GM12878 (cell line): ENCODE results near the gene SLC25A44. TPM values are rescaled to one million over a fixed set of nuclear protein-coding genes. Genes with fewer than 3 reads are reported as not detected.

Source experiments
- BHLHE40 ChIP-seq, 2 experiments: fragments of 450-650 bp in 1 of 2; IDR thresholded peaks; 2 replicates each; pipeline ENCODE4 v1.6.1; 2011 to 2017; ENCODE audit warnings: low read depth in 2 of 2, borderline replicate concordance in 1 of 2, improper control_type of control experiment in 1 of 2, low read length in 1 of 2, mild to moderate bottlenecking in 1 of 2
- CBFB ChIP-seq: IDR thresholded peaks from 2 replicates; pipeline ENCODE4 v1.6.1; 2016; ENCODE audit warnings: antibody characterized with exemption, low read depth
- CBX5 ChIP-seq: sonication (generic); IDR thresholded peaks from 2 replicates; pipeline ENCODE4 v1.6.1; 2016; ENCODE audit warnings: low read depth, moderate library complexity, mild to moderate bottlenecking, inconsistent platforms
- E2F8 ChIP-seq: fragments of 450-650 bp; IDR thresholded peaks from 2 replicates; pipeline ENCODE4 v1.6.1; 2018; ENCODE audit warnings: mild to moderate bottlenecking, low read depth, moderate library complexity; ENCODE audit not compliant: partially characterized antibody
- E4F1 ChIP-seq: fragments of 450-650 bp; IDR thresholded peaks from 2 replicates; pipeline ENCODE4 v1.6.1; 2018; ENCODE audit warnings: borderline replicate concordance, mild to moderate bottlenecking; ENCODE audit not compliant: partially characterized antibody
- HDAC6 ChIP-seq: fragments of 200-600 bp; sonication (generic); IDR thresholded peaks from one replicate; pipeline ENCODE4 v1.8.0; 2017; ENCODE audit warnings: antibody characterized with exemption; ENCODE audit not compliant: unreplicated experiment
- MYC ChIP-seq: IDR thresholded peaks from 2 replicates; pipeline ENCODE4 v1.6.1; 2011; ENCODE audit warnings: mild to moderate bottlenecking, low read length, moderate library complexity, inconsistent platforms; ENCODE audit not compliant: insufficient read depth, insufficient replicate concordance, insufficient read length, severe bottlenecking
- RELA ChIP-seq: fragments of 450-650 bp; IDR thresholded peaks from 2 replicates; pipeline ENCODE4 v1.8.0; 2014; ENCODE audit warnings: borderline replicate concordance; ENCODE audit not compliant: partially characterized antibody
- RUNX3 ChIP-seq: IDR thresholded peaks from 2 replicates; pipeline ENCODE4 v1.6.1; 2012; ENCODE audit warnings: low read length, inconsistent platforms
- SMC3 ChIP-seq: IDR thresholded peaks from 2 replicates; pipeline ENCODE4 v1.6.1; 2011; ENCODE audit warnings: low read length, improper control_type of control experiment, borderline replicate concordance
- STAT3 ChIP-seq: IDR thresholded peaks from 2 replicates; pipeline ENCODE4 v1.6.1; 2011; ENCODE audit warnings: low read depth, low read length, improper control_type of control experiment
- ZNF207 ChIP-seq: fragments of 450-650 bp; IDR thresholded peaks from 2 replicates; pipeline ENCODE4 v1.6.1; 2014; ENCODE audit warnings: antibody characterized with exemption, mild to moderate bottlenecking, borderline replicate concordance
- polyA plus RNA-seq, 11 experiments: library from polyadenylated mRNA; depleted of rRNA in 4 of 11; unstranded in 6 of 11; stranded (reverse) in 5 of 11; fragments of >200 nt; fragmentation: Nextera tagmentation in 4 of 11; fragmentation: Illumina TruSeq in 1 of 11; extraction: Ambion mirVana in 4 of 11; extraction: Trizol in 1 of 11; gene quantifications; 1 replicate in 1 of 11; 2 replicates in 10 of 11; pipeline versions ENCODE4 v1.2.1 to v1.2.3, GENCODE V29; 2011 to 2016; ENCODE audit warnings: inconsistent platforms in 2 of 11, missing spikeins in 2 of 11, low read depth in 1 of 11
- total RNA-seq, 4 experiments: library from RNA; depleted of rRNA in 3 of 4; stranded (reverse); fragments of >200 nt in 3 of 4; fragmentation: Illumina TruSeq in 1 of 4; extraction: Trizol in 1 of 4; gene quantifications; 2 replicates each; pipeline versions ENCODE4 v1.2.1 to v1.2.3, GENCODE V29; 2013 to 2021
- TF ChIP-seq, protein P1 (sequence below): IDR thresholded peaks from 2 replicates; pipeline ENCODE4 v1.6.1; 2012; ENCODE audit warnings: low read depth, low read length, improper control_type of control experiment
- TF ChIP-seq, protein P2 (sequence below): IDR thresholded peaks from 2 replicates; pipeline ENCODE4 v1.6.1; 2011; ENCODE audit warnings: mild to moderate bottlenecking, low read depth, low read length, moderate library complexity; ENCODE audit not compliant: insufficient replicate concordance
- TF ChIP-seq, protein P3 (sequence below): fragments of 450-650 bp; formaldehyde crosslinking; IDR thresholded peaks from 2 replicates; pipeline ENCODE4 v1.4.0; 2020; ENCODE audit warnings: mild to moderate bottlenecking, moderate library complexity

The SLC25A44 gene
- total and polyA plus RNA-seq, 10 of the 15 experiments (the other 5 are each of a cell fraction or from before 2014, with no cell fraction given): 7.1 to 43.3 (median 30.4) TPM

GRCh38 chr1:156157506-156157905 is 36.4 kb upstream of the SLC25A44 start (continued):
- TF ChIP-seq E2F8: no peak
- TF ChIP-seq RUNX3: no peak
- no peak for TF ChIP-seq HDAC6
- TF ChIP-seq BHLHE40 (IDR thresholded peaks at IDR 0.05; ENCODE audit: borderline replicate concordance in 1 of 2, low read depth in 2 of 2, low read length in 1 of 2): peak in 1 of 2 experiments; percentile 50; a peak in 1 of 4 replicates
- TF ChIP-seq RELA: no peak
- TF ChIP-seq, protein P1, sequence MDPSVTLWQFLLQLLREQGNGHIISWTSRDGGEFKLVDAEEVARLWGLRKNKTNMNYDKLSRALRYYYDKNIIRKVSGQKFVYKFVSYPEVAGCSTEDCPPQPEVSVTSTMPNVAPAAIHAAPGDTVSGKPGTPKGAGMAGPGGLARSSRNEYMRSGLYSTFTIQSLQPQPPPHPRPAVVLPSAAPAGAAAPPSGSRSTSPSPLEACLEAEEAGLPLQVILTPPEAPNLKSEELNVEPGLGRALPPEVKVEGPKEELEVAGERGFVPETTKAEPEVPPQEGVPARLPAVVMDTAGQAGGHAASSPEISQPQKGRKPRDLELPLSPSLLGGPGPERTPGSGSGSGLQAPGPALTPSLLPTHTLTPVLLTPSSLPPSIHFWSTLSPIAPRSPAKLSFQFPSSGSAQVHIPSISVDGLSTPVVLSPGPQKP: no peak
- no peak for TF ChIP-seq CBFB
- TF ChIP-seq SMC3: no peak
- TF ChIP-seq, protein P2, sequence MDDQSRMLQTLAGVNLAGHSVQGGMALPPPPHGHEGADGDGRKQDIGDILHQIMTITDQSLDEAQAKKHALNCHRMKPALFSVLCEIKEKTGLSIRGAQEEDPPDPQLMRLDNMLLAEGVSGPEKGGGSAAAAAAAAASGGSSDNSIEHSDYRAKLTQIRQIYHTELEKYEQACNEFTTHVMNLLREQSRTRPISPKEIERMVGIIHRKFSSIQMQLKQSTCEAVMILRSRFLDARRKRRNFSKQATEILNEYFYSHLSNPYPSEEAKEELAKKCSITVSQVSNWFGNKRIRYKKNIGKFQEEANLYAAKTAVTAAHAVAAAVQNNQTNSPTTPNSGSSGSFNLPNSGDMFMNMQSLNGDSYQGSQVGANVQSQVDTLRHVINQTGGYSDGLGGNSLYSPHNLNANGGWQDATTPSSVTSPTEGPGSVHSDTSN: no peak
- no peak for TF ChIP-seq STAT3
- TF ChIP-seq MYC: no peak
- no peak for TF ChIP-seq CBX5
- no peak for TF ChIP-seq ZNF207
- TF ChIP-seq E4F1: no peak
- TF ChIP-seq, protein P3, sequence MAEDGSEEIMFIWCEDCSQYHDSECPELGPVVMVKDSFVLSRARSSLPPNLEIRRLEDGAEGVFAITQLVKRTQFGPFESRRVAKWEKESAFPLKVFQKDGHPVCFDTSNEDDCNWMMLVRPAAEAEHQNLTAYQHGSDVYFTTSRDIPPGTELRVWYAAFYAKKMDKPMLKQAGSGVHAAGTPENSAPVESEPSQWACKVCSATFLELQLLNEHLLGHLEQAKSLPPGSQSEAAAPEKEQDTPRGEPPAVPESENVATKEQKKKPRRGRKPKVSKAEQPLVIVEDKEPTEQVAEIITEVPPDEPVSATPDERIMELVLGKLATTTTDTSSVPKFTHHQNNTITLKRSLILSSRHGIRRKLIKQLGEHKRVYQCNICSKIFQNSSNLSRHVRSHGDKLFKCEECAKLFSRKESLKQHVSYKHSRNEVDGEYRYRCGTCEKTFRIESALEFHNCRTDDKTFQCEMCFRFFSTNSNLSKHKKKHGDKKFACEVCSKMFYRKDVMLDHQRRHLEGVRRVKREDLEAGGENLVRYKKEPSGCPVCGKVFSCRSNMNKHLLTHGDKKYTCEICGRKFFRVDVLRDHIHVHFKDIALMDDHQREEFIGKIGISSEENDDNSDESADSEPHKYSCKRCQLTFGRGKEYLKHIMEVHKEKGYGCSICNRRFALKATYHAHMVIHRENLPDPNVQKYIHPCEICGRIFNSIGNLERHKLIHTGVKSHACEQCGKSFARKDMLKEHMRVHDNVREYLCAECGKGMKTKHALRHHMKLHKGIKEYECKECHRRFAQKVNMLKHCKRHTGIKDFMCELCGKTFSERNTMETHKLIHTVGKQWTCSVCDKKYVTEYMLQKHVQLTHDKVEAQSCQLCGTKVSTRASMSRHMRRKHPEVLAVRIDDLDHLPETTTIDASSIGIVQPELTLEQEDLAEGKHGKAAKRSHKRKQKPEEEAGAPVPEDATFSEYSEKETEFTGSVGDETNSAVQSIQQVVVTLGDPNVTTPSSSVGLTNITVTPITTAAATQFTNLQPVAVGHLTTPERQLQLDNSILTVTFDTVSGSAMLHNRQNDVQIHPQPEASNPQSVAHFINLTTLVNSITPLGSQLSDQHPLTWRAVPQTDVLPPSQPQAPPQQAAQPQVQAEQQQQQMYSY (CRISPR knock-in tag): no peak
